Germinal center (tissue), 1 donor: ENCODE measurements around the gene ZNF653.
A peak's percentile ranks its signal among the peaks of the same experiment; 100 is the strongest.
"Not testable (repeated sequence)": the region's sequence is repeated elsewhere in the genome, so short reads cannot be mapped to it uniquely, and the experiment has no call there.

Experiments used
- DNase-seq: peaks from one replicate; pipeline ENCODE4 v3.0.0; 2012; ENCODE audit warnings: mixed read lengths, low spot score

ZNF653 gene

GRCh38 chr19:11481534-11482383 is 23.9 kb downstream of the ZNF653 start:
- peak; percentile 90 for DNase-seq

- peak; percentile 34 for DNase-seq
Measured at GRCh38 chr19:11480715-11481533, 24.7 kb downstream of the ZNF653 start, which contains the start of gene ELAVL3. Gene ELAVL3 (minus strand): TSS chr19:11481046. CDS start chr19:11480608, 438 bp downstream.

GRCh38 chr19:11479898-11480714 is 25.5 kb downstream of the ZNF653 start:
- DNase-seq = no peak

- DNase-seq = peak; percentile 56
Measured at GRCh38 chr19:11479090-11479897, 26.3 kb downstream of the ZNF653 start.

GRCh38 chr19:11478167-11479089 is 27.2 kb downstream of the ZNF653 start:
- no peak for DNase-seq

- no peak for DNase-seq
Measured at GRCh38 chr19:11475861-11476260, 29.8 kb downstream of the ZNF653 start.

GRCh38 chr19:11475343-11475742 is 30.3 kb downstream of the ZNF653 start:
- not testable (repeated sequence) for DNase-seq

GRCh38 chr19:11473725-11474124 is 31.9 kb downstream of the ZNF653 start:
- no peak for DNase-seq

GRCh38 chr19:11468266-11468845 is 37.3 kb downstream of the ZNF653 start:
- not testable (repeated sequence) for DNase-seq

GRCh38 chr19:11465600-11465999 is 40.0 kb downstream of the ZNF653 start:
- DNase-seq = no peak

GRCh38 chr19:11464333-11465265 is 41.0 kb downstream of the ZNF653 start:
- DNase-seq = no peak

GRCh38 chr19:11463391-11463790 is 42.2 kb downstream of the ZNF653 start:
- DNase-seq = no peak

GRCh38 chr19:11461453-11461852 is 44.2 kb downstream of the ZNF653 start:
- DNase-seq = no peak

- no peak for DNase-seq
Measured at GRCh38 chr19:11460207-11460606, 45.4 kb downstream of the ZNF653 start.

GRCh38 chr19:11458912-11459311 is 46.7 kb downstream of the ZNF653 start:
- not testable (repeated sequence) for DNase-seq

GRCh38 chr19:11458236-11458900 is 47.3 kb downstream of the ZNF653 start:
- no peak for DNase-seq

- no peak for DNase-seq
Measured at GRCh38 chr19:11457831-11458230, 47.8 kb downstream of the ZNF653 start.

- DNase-seq = no peak
Measured at GRCh38 chr19:11457115-11457514, 48.5 kb downstream of the ZNF653 start.
